GM19397 (cell line): Measurements from ENCODE around the gene STING1.
"Not testable (repeated sequence)": the region's sequence is repeated elsewhere in the genome, so short reads cannot be mapped to it uniquely, and the experiment has no call there.

Experiments used
- ATAC-seq: cut with Tn5 transposase; IDR thresholded peaks from one replicate; pipeline ENCODE4 v1.9.1; 2021; ENCODE audit warnings: mild to moderate bottlenecking, moderate library complexity; ENCODE audit not compliant: unreplicated experiment

Gene STING1

GRCh38 chr5:139440416-139440815, 42.1 kb downstream of the STING1 start:
- not testable (repeated sequence) for ATAC-seq

GRCh38 chr5:139439013-139439903, 43.3 kb downstream of the STING1 start, which contains the start of gene DNAJC18:
TSS of gene DNAJC18 (minus strand) at chr5:139439525. CDS start at chr5:139439445, 80 bp downstream.
- peak; percentile 91 for ATAC-seq

- no peak for ATAC-seq
Observed at GRCh38 chr5:139438707-139439012, 43.9 kb downstream of the STING1 start.

GRCh38 chr5:139435676-139436075, 46.9 kb downstream of the STING1 start:
- no peak for ATAC-seq

- ATAC-seq, result no peak
Observed at GRCh38 chr5:139431706-139432105, 50.9 kb downstream of the STING1 start.

GRCh38 chr5:139430015-139430414, 52.5 kb downstream of the STING1 start:
- ATAC-seq, result no peak

GRCh38 chr5:139426203-139426885, 56.2 kb downstream of the STING1 start:
- ATAC-seq, result no peak
